NCI-H460 (cell line): ENCODE results near the gene RFC5. TPM values are rescaled to one million over a fixed set of nuclear protein-coding genes. Genes with fewer than 3 reads are reported as not detected.
"Not testable (repeated sequence)": the region's sequence is repeated elsewhere in the genome, so short reads cannot be mapped to it uniquely, and the experiment has no call there.

Source experiments
- DNase-seq: peaks from one replicate; pipeline ENCODE4 v3.0.0-alpha.2; 2016; ENCODE audit warnings: low read depth; ENCODE audit errors: extremely low read depth
- total RNA-seq: library from RNA; depleted of rRNA; stranded (reverse); fragments of >200 nt; shearing (Covaris generic); gene quantifications from 2 replicates; pipeline ENCODE4 v1.2.3, GENCODE V29; 2014

RFC5 gene
- total RNA-seq, 1 experiment from 2014 or later: 39.8 TPM

- no peak for DNase-seq
Observed at GRCh38 chr12:118013283-118013682, 3.2 kb upstream of the RFC5 start.

- no peak for DNase-seq
Observed at GRCh38 chr12:118015306-118015705, 1.2 kb upstream of the RFC5 start.

- DNase-seq: no peak
Observed at GRCh38 chr12:118015944-118016343, 559 bp upstream of the RFC5 start.

GRCh38 chr12:118017926-118018325 lies 1.4 kb downstream of the RFC5 start:
- no peak for DNase-seq

GRCh38 chr12:118020036-118020435 lies 3.5 kb downstream of the RFC5 start:
- DNase-seq: no peak

- not testable (repeated sequence) for DNase-seq
Observed at GRCh38 chr12:118022097-118022727, 5.7 kb downstream of the RFC5 start.

GRCh38 chr12:118022728-118023109 lies 6.2 kb downstream of the RFC5 start:
- no peak for DNase-seq

- no peak for DNase-seq
Observed at GRCh38 chr12:118023301-118023860, 6.9 kb downstream of the RFC5 start.

GRCh38 chr12:118025168-118025567 lies 8.7 kb downstream of the RFC5 start:
- no peak for DNase-seq

GRCh38 chr12:118029166-118029565 lies 12.7 kb downstream of the RFC5 start:
- DNase-seq: no peak

GRCh38 chr12:118032188-118032587 lies 15.7 kb downstream of the RFC5 start:
- no peak for DNase-seq

- DNase-seq: no peak
Observed at GRCh38 chr12:118033323-118033722, 16.8 kb downstream of the RFC5 start.

GRCh38 chr12:118033902-118034301 lies 17.4 kb downstream of the RFC5 start:
- no peak for DNase-seq

GRCh38 chr12:118034429-118035189 lies 18.1 kb downstream of the RFC5 start:
- DNase-seq: peak; percentile 60

GRCh38 chr12:118035190-118036041 lies 18.9 kb downstream of the RFC5 start:
- DNase-seq: peak; percentile 38

- DNase-seq: no peak
Observed at GRCh38 chr12:118036672-118037411, 20.3 kb downstream of the RFC5 start.

GRCh38 chr12:118038137-118038536 lies 21.6 kb downstream of the RFC5 start:
- DNase-seq: no peak

- no peak for DNase-seq
Observed at GRCh38 chr12:118042091-118042490, 25.6 kb downstream of the RFC5 start.

- DNase-seq: no peak
Observed at GRCh38 chr12:118044075-118044474, 27.6 kb downstream of the RFC5 start.

GRCh38 chr12:118044577-118044976 lies 28.1 kb downstream of the RFC5 start:
- no peak for DNase-seq
